Stimulated activated CD4-positive, alpha-beta T cell treated with anti-CD3 and anti-CD28 coated beads, Interleukin-4, amount 100 ng/mL, for 4 hours (primary cell): ENCODE data around the gene CTNNA2.
"Not testable (repeated sequence)": the region's sequence is repeated elsewhere in the genome, so short reads cannot be mapped to it uniquely, and the experiment has no call there.

Experiments
- DNase-seq, 2 experiments: peaks; one replicate each; pipeline ENCODE4 v3.0.0-alpha.2; 2020

CTNNA2 gene

DNA sequence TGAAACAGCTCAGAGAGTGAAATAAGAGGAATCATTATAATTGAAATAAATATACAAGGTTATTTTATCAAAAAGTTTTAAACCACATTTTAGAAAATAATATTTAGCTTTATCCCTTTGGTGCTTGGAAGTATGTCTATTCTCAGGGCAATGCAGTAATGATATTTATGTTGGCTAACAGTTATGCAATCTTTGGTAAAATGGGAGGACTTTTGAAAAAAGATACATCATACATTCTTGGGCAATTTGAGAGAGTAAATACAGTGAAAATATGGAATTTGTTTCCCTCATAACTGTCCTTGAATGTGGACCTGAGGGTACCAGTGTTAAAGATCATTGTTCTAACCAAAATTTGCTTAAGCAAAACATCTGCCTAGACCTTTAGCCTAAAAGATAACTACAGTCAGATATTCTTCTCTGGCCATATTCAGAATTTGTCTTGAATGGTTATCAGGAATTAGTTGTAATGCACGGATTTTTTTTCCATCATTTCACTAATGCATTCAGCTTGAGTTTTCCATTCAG lies 654.5 kb downstream of the CTNNA2 start:
- no peak for DNase-seq

DNA sequence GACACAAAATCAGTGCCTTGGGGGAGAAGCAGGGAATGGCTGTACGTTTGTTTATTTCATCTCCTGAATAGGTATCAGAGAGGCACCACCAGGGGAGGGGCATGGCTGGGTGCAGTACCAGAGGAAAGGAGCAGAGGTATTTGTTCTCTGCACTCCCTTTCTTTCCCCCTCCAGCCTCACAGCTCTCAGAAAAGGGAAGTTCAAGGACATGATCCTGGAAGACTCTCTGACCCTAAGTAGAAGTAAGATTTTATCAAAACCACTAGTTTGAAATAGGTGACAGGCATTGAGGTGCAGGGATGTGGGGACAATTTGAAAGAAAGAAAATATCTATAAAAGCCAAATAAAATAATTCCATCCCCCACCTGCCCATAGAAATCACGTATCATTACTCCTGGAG lies 655.2 kb downstream of the CTNNA2 start:
- no peak for DNase-seq

DNA sequence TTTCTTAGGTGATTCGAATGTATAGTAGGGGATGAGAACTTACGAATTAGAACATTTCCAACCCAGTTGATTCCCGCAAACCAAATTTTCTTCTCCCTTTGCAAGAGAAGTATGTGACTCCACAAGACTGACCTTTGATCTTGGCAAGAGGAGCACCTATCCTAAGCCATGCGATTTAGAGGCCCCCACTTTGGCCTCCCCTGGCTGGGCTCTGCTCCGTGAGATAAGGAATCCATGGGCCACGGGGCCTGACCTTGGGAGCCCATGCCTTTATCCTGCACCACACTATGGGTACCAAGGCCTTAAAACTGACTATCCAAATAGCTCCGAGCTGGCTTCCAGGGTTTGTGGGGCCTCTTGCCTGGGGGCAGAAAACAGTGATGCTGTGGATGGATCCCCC lies 656.0 kb downstream of the CTNNA2 start:
- DNase-seq = no peak

DNA sequence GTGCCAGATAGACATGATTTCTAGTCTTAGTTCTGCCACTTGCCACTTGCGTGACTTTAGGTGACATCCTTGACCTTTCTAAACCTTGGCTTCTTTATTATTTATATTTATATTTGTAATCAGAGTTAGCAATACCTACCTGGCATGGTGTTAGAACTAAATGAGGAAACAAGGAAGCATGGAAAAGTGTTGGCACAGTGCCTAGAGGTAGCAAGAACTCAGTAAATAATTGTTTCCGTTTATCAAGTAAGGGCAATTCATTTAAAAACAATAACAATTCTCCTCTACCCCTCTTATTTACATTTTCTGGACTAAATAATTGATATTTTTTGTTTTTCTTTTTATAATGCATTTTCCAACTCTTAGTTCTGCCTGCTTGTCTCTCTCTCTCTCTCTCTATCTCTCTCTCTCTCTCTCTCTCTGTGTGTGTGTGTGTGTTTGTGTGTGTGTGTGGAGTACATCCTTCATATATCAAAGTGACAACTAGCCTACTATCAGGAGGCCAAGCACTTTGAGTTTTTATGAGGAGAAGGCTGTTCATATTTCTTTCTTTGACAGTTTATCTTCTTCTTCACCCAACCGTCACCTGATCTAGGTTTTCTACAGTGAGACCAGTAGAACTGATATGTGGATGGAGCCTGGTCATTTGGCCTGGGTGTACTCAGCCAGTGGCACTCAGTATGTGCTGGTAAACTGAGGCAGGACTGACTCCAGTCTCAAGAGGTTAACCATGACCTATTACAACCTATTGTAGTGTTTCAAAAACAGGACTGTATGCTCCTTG lies 657.2 kb downstream of the CTNNA2 start:
- no peak for DNase-seq

DNA sequence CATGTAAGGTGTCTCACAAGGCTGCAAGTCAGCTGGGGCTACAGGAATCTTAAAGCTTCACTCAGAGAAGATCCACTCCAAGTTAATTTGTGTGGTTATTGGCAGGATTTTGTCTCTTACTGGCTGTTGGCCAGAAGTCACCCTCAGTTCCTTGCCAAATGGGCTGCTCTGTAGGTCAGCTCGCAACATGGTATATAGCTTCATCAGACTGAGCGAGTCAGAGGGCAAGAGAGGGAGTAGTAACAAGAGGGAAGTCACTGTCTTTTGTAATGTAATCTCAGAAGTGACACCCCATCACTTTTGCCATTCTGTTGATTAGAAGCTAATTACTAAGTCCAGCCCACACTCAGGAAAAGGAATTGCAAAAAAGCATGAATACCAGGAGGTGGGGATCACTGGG lies 672.2 kb downstream of the CTNNA2 start:
- DNase-seq = no peak

DNA sequence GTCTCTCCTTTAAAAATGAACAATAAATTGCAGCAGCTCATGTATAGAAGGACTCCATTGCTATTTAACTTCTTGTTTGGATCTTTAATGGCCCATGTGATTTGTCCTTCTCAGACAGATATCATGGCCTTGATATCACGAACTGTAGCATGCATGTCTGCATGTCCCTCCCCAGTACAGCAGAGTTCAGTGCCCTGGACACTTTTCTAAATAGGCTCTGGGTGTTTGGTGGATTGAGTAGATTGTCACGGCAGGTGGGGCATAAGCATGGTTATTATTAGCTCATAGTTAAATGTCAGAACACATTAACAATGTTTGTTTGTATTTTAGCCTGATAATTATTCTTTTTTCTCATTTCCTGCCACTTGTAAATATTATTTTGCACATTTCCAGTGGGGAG lies 673.4 kb downstream of the CTNNA2 start:
- DNase-seq = no peak

DNA sequence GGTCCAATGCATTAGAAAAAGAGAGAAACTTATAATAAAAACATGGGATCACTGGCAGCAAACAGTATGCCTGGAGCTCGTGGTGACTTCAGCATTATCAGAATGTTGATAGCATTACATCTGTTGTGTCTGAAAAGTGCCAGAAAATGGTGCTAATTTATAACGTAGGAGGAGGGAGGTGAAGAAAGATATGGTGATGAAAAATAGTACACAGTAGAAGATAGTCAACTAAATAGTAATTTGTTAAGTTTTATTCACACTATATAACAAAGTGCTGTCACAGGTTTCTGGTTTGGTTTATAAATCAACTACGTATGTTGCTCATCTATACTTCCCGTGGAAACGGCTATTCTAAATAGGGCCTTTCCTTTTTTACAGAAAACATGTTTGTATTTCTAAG lies 674.3 kb downstream of the CTNNA2 start:
- DNase-seq = no peak

DNA sequence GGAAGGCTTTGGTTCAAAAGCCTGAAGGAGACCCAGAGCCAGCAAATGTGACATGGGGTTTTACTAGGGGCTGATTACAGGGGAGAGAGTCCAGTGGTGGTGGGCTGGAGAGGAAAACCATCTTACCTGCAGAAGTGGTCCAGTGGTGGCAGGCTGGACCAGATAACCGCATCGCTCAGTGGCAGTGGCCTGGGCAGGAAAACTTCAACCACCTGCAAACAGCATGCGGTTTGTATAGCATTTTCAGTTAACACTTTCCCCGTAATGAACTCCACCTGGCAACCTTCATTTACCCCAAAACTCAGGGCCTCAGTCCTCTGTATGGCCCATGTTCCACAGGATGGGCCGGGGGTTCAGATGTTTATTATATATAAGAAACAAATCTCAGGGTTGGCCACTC lies 677.3 kb downstream of the CTNNA2 start:
- DNase-seq = no peak

DNA sequence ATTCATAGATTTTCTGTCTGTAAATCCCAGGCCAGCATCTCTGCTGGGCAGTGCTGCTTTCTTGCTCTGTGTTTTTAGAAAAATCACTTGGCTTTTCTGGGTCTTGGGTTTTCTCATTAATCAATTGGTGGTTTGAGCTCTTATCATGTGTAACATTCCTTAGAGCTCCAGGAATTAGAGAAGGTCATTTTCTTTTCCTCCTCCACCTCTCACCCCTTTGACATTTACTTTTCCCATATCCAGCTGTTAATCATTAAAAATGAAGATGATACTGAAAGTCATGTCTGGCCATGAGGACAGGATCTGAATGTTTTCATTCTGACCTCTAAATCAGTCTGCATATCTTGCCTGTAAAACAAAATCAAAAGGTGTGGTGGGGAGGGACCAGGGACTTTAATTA lies 680.7 kb downstream of the CTNNA2 start:
- no peak for DNase-seq

DNA sequence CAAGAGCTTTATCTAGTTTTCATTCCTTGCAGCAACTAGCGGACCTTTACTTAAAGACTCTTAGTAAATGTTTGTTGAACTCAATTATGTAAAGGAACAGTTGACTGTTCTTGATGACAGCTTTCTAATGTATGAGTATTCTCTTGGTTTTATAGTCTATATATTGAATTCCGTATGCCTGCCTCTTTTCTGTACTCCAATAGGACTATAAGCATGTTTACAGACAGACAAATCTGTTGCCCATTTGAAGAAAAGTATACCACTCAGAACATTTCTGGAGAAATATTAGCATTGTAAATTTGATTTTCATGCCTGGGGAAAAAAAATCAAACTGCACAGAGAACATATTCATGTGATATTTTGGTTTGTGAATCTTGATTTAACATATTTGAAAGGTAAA lies 682.2 kb downstream of the CTNNA2 start:
- no peak for DNase-seq

DNA sequence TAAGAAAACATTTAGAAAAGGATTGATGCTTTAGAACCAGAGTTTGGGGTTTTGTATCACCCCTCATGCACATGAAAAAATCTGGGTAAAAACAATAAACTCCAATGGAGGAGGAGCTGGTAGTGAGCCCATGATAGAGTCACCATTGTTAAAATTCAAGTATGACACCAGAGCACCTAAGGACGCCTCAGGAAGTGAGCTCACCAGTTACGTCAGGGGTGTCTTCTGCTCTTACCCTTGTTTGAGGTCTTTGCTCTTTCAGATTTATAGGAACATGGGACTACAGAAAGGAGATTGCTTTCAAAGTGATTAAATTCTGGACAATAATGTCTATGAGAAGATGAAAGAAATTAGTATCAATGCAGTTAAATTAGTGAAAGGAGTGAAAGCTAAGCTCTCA lies 685.2 kb downstream of the CTNNA2 start:
- DNase-seq = no peak

DNA sequence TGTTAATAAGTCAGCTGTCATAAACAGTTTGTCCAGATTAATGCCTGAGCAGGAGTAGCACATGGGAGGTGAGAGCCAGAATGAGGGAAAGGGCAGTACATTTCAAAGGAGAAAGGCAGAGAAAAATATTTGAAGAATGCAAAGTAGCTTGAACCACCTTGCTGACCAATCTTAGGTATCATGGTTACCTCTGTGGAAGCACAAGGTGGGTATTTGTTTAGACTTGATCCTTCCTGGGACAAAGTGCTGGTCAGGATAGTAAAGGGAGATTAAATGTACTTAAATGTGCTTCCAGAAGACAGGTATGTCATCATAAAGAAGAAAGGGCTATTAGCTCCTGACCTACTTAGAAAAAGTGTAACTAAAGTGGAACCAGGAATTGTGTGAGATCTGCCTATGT lies 686.7 kb downstream of the CTNNA2 start:
- DNase-seq = no peak

DNA sequence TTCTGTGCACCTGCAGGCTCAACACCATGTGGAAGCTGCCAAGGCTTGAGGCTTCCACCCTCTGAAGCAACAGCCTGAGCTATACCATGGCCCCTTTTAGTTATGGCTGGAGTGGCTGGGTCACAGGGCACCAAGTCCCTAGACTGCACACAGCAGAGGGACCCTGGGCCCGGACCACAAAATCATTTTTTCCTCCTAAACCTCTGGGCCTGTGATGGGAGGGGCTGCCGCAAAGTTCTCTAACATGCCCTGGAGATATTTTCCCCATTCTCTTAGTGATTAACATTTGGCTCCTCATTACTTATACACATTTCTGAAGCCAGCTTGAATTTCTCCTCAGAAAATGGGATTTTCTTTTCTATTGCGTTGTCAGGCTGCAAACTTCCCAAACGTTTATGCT lies 691.1 kb downstream of the CTNNA2 start:
- DNase-seq = not testable (repeated sequence)

DNA sequence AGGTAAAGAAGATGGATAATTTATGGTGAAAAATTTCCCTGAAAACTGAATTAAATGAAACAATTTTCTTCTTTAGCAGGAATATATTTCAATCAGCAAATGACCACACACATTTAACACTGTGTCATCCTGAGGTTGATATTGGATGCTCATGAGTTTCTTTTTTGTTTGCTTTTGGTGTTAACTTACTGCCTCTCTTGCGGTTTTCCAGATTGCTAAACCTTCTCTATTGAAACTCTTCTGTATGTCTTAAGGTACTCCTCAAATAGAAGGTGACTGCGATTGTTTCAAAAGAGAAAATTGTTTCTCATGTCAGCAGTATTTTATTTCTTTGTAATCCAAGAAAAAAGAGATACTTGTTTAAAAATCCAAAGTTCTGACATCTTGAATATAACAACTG lies 692.6 kb downstream of the CTNNA2 start:
- DNase-seq = no peak

DNA sequence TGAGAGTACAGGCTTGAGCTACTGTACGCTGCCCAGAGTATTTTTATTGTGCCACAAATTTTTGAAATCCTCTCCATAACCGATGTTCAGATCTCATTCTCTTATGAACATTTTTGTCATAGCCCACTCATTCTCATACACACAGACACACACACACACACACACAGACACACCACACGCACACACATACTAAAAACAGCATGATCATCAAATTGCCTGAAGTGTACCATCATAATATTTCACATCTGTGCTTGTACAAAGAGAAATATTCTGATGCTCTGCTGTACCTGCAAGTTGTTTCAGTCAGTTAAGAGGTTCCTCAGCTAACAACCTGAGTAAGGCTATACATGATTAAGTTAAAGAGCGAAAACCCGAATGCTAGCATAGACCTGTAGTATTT lies 696.6 kb downstream of the CTNNA2 start:
- DNase-seq = no peak

DNA sequence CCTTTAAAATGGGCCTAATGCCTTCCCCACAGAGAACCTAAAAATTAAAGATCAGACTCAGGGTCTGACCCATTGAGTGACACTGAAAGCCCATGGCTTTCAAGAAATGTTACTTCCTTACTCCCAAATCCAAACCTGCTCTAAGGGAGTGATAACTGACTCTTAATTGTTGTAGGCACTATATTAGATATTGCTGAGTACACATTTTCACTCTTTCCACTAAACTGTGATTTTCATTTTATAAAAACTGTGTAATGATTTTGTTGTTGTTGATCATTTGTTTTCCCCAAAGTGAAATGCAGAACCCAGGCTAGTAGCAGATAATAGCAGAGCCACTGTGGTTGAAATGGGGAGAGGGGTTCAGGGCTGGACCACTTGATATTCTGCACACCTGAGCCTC lies 704.6 kb downstream of the CTNNA2 start:
- DNase-seq = no peak

DNA sequence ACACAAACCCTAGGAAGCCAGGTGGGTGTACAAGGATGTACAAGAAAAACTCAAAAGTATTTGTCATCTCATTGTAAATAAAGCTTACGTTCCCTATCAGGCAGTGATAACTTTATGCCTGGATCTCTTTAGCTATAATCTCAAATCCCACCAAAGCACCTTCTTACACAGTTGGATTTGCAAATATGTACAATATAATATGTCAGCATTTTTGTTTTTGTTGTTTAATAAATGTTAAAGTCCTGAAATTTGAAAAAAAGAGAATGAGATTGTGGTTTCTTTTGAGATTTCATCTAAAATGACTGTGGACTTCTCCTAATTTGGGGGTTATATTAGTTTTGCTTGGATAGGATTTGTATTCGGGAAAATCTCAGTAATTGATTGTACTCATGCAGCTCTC lies 709.8 kb downstream of the CTNNA2 start:
- no peak for DNase-seq

DNA sequence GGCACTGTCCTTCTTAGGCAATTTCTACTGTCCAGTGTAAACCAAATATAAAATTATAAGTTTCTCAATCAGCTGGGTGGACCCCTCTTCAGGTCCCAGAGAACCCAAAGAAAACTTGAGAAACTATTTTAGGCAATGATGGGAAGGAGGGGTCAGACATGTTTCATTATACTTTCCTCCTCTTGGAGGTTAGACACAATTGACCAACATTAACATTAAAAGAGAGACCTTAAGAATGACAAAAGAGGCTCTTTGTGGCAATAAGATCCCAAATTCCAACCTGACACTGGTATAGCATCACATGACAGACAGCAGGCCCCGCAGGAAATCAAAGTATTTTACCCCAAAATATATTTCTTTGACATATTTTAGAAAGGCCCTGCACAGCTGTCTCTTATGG lies 718.6 kb downstream of the CTNNA2 start:
- DNase-seq = no peak

DNA sequence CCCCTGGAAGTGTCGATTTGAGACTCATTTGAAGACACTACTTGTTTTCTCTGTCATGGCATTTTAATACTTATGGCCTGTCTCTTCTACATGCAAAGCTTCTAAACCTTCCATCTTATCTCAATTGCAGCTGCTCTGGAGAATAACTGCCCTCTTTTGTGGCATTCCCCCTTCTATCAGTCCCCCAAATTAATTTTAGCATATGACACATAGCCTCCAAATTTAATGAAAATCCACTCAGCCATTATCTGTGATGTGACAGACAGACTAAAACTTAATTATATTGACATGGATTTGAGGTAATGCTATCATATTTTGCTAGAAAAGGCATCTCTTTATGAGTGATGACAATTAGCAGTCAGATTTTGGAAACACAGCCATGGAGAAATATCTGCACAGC lies 720.5 kb downstream of the CTNNA2 start:
- no peak for DNase-seq

DNA sequence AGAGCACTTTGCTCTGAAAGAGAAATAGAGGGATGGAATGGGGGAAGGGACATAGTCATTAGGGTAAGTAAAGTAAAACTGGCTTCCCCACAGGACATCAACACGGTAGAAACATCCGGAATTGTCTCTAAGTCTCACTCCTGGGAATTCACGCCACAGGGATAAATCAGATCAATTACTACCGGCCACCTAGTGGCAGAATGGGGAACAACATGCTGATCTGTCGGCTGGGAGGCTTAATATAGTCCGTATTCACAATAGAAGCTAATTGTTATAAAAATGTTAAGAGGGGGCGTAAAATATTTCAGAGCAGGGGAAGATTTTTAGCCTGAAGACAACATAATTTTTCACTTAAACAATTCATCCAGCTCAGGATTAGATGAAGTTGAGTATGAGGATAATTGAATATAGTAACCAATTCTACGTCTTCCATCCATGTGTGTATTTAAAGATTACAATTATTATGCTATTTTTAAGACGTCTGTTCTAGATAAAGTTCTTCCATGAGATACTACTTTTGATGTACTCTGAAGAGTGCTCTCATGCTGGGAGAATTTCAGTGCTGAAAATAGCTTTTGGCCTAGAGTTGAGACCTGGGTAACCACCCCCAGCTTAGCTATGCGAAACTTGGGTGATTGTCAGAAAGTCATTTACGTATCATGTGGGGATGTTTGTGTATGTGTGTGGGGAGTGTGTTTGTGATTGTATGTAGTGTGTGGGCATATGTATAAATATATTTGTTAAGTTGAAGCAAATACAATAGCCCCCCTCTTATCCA lies 726.0 kb downstream of the CTNNA2 start:
- peak in 1 of 2 experiments; percentile 6 for DNase-seq

DNA sequence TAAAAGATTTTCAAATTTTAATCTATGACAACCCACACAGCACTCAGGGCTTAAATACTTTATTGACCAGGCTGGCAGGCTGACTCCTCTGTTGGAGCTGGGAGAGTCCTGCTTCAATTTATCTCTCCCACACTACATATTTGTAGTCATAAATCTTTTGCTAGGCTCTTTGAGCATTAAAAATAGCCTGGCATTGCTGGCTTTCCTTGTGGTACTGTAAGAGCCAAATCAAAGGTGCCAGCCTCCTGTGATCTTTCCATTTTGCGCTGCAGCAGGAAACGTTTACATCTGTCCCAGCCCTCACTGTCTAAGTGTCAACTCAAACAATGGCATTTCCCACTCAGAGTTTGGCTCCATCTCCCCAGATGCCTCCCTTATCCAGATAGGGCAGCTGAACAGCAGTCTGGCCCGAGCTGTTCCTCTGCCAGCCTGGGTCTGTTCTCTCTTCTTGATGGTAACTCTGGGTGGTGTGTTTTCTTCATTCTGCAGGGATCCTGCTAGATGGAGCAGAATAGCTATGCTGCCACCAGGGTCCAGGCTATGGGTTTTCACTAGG lies 729.6 kb downstream of the CTNNA2 start:
- DNase-seq = no peak

DNA sequence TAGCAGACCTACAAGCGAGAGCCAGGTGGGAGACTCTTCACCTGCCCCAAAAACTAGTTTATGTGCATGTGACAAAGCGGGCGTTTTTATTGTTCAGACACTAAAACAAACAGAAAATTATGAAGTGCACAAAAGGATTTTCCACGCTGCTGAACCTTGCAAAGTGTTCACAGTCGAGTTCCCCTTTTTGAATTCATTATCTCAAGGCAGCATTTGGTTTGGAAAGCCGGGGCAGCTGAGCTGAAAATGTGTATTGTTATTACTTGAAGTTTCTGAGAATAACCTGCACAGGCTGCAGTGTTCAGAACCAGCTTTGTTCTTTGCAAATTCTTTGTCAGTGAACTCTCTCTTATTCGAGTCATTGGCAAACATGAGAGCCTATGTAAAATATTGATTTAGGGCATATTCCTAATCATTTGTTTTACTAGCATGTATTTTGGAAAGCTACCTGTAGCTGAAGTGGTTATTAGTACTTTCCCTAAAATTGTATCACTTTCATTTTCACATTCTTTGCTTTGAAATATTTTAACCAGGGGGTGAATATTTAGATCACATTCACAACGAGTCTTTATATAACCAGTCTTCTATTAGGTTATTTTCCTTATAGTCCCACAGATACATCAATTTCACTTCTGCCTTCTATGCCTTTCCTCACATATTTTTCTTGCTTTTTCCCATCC lies 732.2 kb downstream of the CTNNA2 start:
- DNase-seq = no peak

DNA sequence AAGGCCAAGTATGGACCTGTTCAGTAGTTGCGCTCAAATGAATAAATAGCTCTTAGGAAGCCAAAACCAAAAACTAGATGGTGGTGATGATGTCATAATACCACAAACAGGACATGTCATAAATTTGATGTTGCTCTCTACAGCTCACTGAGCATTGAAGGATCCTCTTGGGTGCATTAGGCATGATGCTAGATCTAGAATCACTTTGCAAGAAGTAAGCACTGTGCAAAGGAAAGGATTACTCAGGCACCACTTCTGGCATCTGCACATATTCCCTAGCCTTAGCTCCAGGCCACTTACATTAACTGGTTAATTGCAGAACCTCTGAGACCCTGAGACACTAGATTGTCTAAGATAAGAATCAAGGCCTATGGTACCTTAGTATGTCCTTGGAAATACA lies 733.7 kb downstream of the CTNNA2 start:
- DNase-seq = no peak
